ENCODE measurements around the gene CFAP90. TPM values are rescaled to one million over a fixed set of nuclear protein-coding genes. Genes with fewer than 3 reads are reported as not detected.

Gene CFAP90
- total RNA-seq (2022) (0.29 TPM in 1 of 2 replicates, not detected in the other), Bru-seq, nascent RNA (percentile 24 among the genes with signal in this experiment), BruChase-seq, experiment 1, labeled RNA remaining after a 2-hour chase (percentile 14 among the genes with signal in this experiment), BruChase-seq, experiment 2, labeled RNA remaining after a 6-hour chase (percentile 21 among the genes with signal in this experiment)
- long read RNA-seq: 0 reads

GRCh38 chr5:7850395-7851239 is at the start of gene CFAP90:
Gene CFAP90 (minus strand): TSS chr5:7851133. CDS start chr5:7851021, 112 bp downstream.
- POLR2A ChIA-PET: interaction anchor here (0.8 kb wide), 1 partner anchor 18 kb away, joined by 3 read pairs; the partner anchor contains the start of genes FASTKD3 and MTRR
- peak within 1 kb of the TSS; percentile 72 for H3K4me3 ChIP-seq (ENCODE audit: low read depth, low read length)
- Mint-ChIP-seq H3K27me3 (ENCODE audit: insufficient read depth, unreplicated experiment) (peaks cover 10% of the 10 kb centered on the region), H3K4me1 (ENCODE audit: low read depth, unreplicated experiment) (no peaks in the 10 kb centered on the region), H3K27ac (ENCODE audit: unreplicated experiment) (peak within 1 kb of the TSS; percentile 55), H3K9me3 (ENCODE audit: unreplicated experiment) (no peaks in the 10 kb centered on the region), H3K36me3 (ENCODE audit: insufficient read depth, unreplicated experiment) (peaks cover 6% of the 10 kb centered on the region), H3K4me3 (ENCODE audit: unreplicated experiment) (peak within 1 kb of the TSS; percentile 79)
- no peaks in the 10 kb centered on the region for H3K36me3 ChIP-seq (ENCODE audit: control insufficient read depth, insufficient read depth, low read length)
- TF ChIP-seq CTCF (IDR thresholded peaks at IDR 0.05; ENCODE audit: insufficient read depth in 1 of 2, low read depth in 1 of 2, low read length in 1 of 2, severe bottlenecking in 1 of 2, unreplicated experiment in 1 of 2): peak; percentile 49 to 71
- CTCF ChIA-PET: interaction anchor here (0.5 to 2.6 kb wide), 6 partner anchors 19 to 1643 kb away, joined by 3 to 10 read pairs (median 4); partner anchors contain the start of genes FASTKD3 and MTRR
- DNase-seq: peak; percentile 80 to 90
- H3K27me3 ChIP-seq (replicated peaks; ENCODE audit: control insufficient read depth, insufficient read depth, low read length): no peaks in the 10 kb centered on the region
- H3K4me1 ChIP-seq: no peaks in the 10 kb centered on the region; the same call in 1 of the 2 replicates
- peaks cover 5% of the 10 kb centered on the region; the same call in 1 of the 2 replicates for H3K9me3 ChIP-seq
- BruUV-seq (replicated peaks): no TSS peak
- intact Hi-C loops (cut with micrococcal nuclease; ENCODE audit: unreplicated experiment): loop anchor here (1.0 to 10.0 kb wide), 3 partner anchors 19 to 86 kb away; partner anchors contain the start of genes FASTKD3 and MTRR

- TF ChIP-seq CTCF (IDR thresholded peaks at IDR 0.05; ENCODE audit: insufficient read depth in 1 of 2, low read depth in 1 of 2, low read length in 1 of 2, severe bottlenecking in 1 of 2, unreplicated experiment in 1 of 2): peak; percentile 42 to 53
- DNase-seq: peak; percentile 44 to 51
- no TSS peak for BruUV-seq (replicated peaks)
- Mint-ChIP-seq H3K27ac (ENCODE audit: unreplicated experiment) (no peak overlapping the region), H3K4me3 (ENCODE audit: unreplicated experiment) (no peak overlapping the region), H3K27me3 (ENCODE audit: insufficient read depth, unreplicated experiment) (no peaks in the 10 kb centered on the region), H3K4me1 (ENCODE audit: low read depth, unreplicated experiment) (no peaks in the 10 kb centered on the region), H3K36me3 (ENCODE audit: insufficient read depth, unreplicated experiment) (peaks cover 82% of the 10 kb centered on the region), H3K9me3 (ENCODE audit: unreplicated experiment) (no peaks in the 10 kb centered on the region)
- H3K9me3 ChIP-seq: no peaks in the 10 kb centered on the region
- peaks cover 10% of the 10 kb centered on the region for H3K36me3 ChIP-seq (ENCODE audit: control insufficient read depth, insufficient read depth, low read length)
- intact Hi-C loops (cut with micrococcal nuclease; ENCODE audit: unreplicated experiment): no loop called here
- POLR2A ChIA-PET: no interaction called here
- H3K4me3 ChIP-seq (ENCODE audit: low read depth, low read length): no peak overlapping the region
- H3K4me1 ChIP-seq: no peaks in the 10 kb centered on the region
- CTCF ChIA-PET: no interaction called here
- H3K27me3 ChIP-seq (replicated peaks; ENCODE audit: control insufficient read depth, insufficient read depth, low read length): no peaks in the 10 kb centered on the region
These were observed 46.2 kb upstream of the CFAP90 start for GRCh38 chr5:7897014-7897600.

GRCh38 chr5:7894860-7895259 is 43.9 kb upstream of the CFAP90 start:
- POLR2A ChIA-PET: no interaction called here
- no peak for DNase-seq
- H3K9me3 ChIP-seq: no peaks in the 10 kb centered on the region
- no peak for TF ChIP-seq CTCF (IDR thresholded peaks at IDR 0.05; ENCODE audit: insufficient read depth in 1 of 2, low read depth in 1 of 2, low read length in 1 of 2, severe bottlenecking in 1 of 2, unreplicated experiment in 1 of 2)
- Mint-ChIP-seq H3K36me3 (ENCODE audit: insufficient read depth, unreplicated experiment) (peaks cover 88% of the 10 kb centered on the region), H3K4me3 (ENCODE audit: unreplicated experiment) (no peak overlapping the region), H3K4me1 (ENCODE audit: low read depth, unreplicated experiment) (no peaks in the 10 kb centered on the region), H3K9me3 (ENCODE audit: unreplicated experiment) (no peaks in the 10 kb centered on the region), H3K27ac (ENCODE audit: unreplicated experiment) (no peak overlapping the region), H3K27me3 (ENCODE audit: insufficient read depth, unreplicated experiment) (no peaks in the 10 kb centered on the region)
- intact Hi-C loops (cut with micrococcal nuclease; ENCODE audit: unreplicated experiment): no loop called here
- H3K27me3 ChIP-seq (replicated peaks; ENCODE audit: control insufficient read depth, insufficient read depth, low read length): no peaks in the 10 kb centered on the region
- H3K4me3 ChIP-seq (ENCODE audit: low read depth, low read length): no peak overlapping the region
- no peaks in the 10 kb centered on the region for H3K4me1 ChIP-seq
- no TSS peak for BruUV-seq (replicated peaks)
- H3K36me3 ChIP-seq (ENCODE audit: control insufficient read depth, insufficient read depth, low read length): peaks cover 6% of the 10 kb centered on the region
- CTCF ChIA-PET: no interaction called here

Data from Caco-2 (cell line).